K562 (cell line): ENCODE data around the gene CKM. TPM values are rescaled to one million over a fixed set of nuclear protein-coding genes. Genes with fewer than 3 reads are reported as not detected.

Experiments
- CHCHD3 ChIP-seq: fragments of 250-450 bp; sonication (Bioruptor Pico); IDR thresholded peaks from 2 replicates; pipeline ENCODE4 v2.1.2; 2022; ENCODE audit warnings: mild to moderate bottlenecking
- HDAC8 ChIP-seq: fragments of 450-650 bp; IDR thresholded peaks from 2 replicates; pipeline ENCODE4 v1.6.1; 2016; ENCODE audit warnings: mild to moderate bottlenecking, missing genetic modification characterization, moderate library complexity, missing compliant biosample characterization
- KLF6 ChIP-seq: fragments of 250-450 bp; sonication (Bioruptor Pico); IDR thresholded peaks from 2 replicates; pipeline ENCODE4 v1.4.0; 2020; ENCODE audit warnings: mild to moderate bottlenecking, moderate library complexity, borderline replicate concordance
- NELFE ChIP-seq: IDR thresholded peaks from 2 replicates; pipeline ENCODE4 v1.6.1; 2011; ENCODE audit warnings: mild to moderate bottlenecking; ENCODE audit not compliant: insufficient read depth, insufficient read length
- WHSC1 ChIP-seq: IDR thresholded peaks from one replicate; pipeline ENCODE4 v1.6.1; 2012; ENCODE audit warnings: low read length, control low read depth, inconsistent platforms
- ZNF583 ChIP-seq: fragments of 250-450 bp; sonication (Bioruptor Pico); IDR thresholded peaks from 2 replicates; pipeline ENCODE4 v1.4.0; 2020
- ZNF717 ChIP-seq: fragments of 250-450 bp; sonication (Bioruptor Pico); IDR thresholded peaks from 2 replicates; pipeline ENCODE4 v1.5.0; 2021
- polyA plus RNA-seq, 8 experiments: library from polyadenylated mRNA; depleted of rRNA in 4 of 8; stranded (reverse) in 5 of 8; unstranded in 3 of 8; fragments of >200 nt; fragmentation: Nextera tagmentation in 2 of 8; fragmentation: Illumina TruSeq in 1 of 8; extraction: Ambion mirVana in 2 of 8; extraction: Trizol in 1 of 8; gene quantifications; 2 replicates each; pipeline versions ENCODE4 v1.2.1 to v1.2.3, GENCODE V29; 2011 to 2014; ENCODE audit warnings: inconsistent platforms in 1 of 8, missing spikeins in 1 of 8
- total RNA-seq, 7 experiments: library from RNA; depleted of rRNA in 6 of 7; stranded (reverse); fragments of >200 nt in 6 of 7; fragmentation: Illumina TruSeq in 2 of 7; extraction: Trizol in 2 of 7; gene quantifications; 2 replicates each; pipeline versions ENCODE4 v1.2.1 to v1.2.3, GENCODE V29; 2011 to 2021; ENCODE audit warnings: low replicate concordance in 1 of 7
- TF ChIP-seq, protein P1 (sequence below): fragments of 200-800 bp; sonication (Bioruptor generic); IDR thresholded peaks from 2 replicates; pipeline ENCODE4 v1.6.1; 2016; ENCODE audit warnings: missing genetic modification characterization, missing compliant biosample characterization
- TF ChIP-seq, protein P2 (sequence below): fragments of 450-650 bp; IDR thresholded peaks from 2 replicates; pipeline ENCODE4 v1.6.1; 2018; ENCODE audit not compliant: partially characterized antibody
- TF ChIP-seq, protein P3 (sequence below): fragments of 250-450 bp; sonication (Bioruptor Pico); IDR thresholded peaks from 2 replicates; pipeline ENCODE4 v1.8.0; 2022; ENCODE audit warnings: moderate library complexity, mild to moderate bottlenecking, inconsistent platforms
- TF ChIP-seq, protein P4 (sequence below), 2 experiments: fragments of 200-800 bp in 1 of 2; sonication (Bioruptor generic) in 1 of 2; sonication (generic) in 1 of 2; formaldehyde crosslinking in 1 of 2; IDR thresholded peaks in 1 of 2; conservative IDR thresholded peaks in 1 of 2; 2 replicates each; pipeline versions ENCODE4 v1.5.0 to v1.6.1; 2016 to 2020; ENCODE audit warnings: missing compliant biosample characterization in 1 of 2, missing genetic modification characterization in 1 of 2, missing genetic modification reagents in 1 of 2
- TF ChIP-seq, protein P5 (sequence below): fragments of 200-800 bp; sonication (Bioruptor generic); IDR thresholded peaks from 2 replicates; pipeline ENCODE4 v1.6.1; 2017; ENCODE audit warnings: missing genetic modification characterization, missing compliant biosample characterization
- TF ChIP-seq, protein P6 (sequence below): sonication (generic); formaldehyde crosslinking; IDR thresholded peaks from 2 replicates; pipeline ENCODE4 v1.8.0; 2022; ENCODE audit warnings: missing genetic modification reagents, mild to moderate bottlenecking, moderate library complexity, borderline replicate concordance

CKM gene
- total and polyA plus RNA-seq, 9 of the 15 experiments (the other 6 are each of a cell fraction or from before 2014, with no cell fraction given), result 0.06 to 0.17 (median 0.09) TPM; not detected in 4

DNA sequence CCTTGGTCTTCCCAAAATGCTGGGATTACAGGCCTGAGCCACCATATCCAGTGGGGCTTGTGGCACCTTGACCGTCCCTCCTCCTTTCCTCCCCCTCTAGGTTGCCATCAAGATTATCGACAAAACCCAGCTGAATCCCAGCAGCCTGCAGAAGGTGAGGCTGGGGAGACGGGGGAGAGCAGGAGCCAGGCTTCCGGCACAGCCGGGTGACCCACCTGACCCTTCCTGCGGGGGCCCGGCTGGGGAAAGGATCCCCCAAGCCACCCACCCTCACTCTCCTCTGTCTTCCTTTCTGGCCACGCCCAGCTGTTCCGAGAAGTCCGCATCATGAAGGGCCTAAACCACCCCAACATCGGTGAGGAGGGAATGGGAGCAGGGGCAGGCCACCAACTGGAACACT, 59.7 kb downstream of the CKM start (continued):
- TF ChIP-seq NELFE, result no peak
- TF ChIP-seq, protein P1, sequence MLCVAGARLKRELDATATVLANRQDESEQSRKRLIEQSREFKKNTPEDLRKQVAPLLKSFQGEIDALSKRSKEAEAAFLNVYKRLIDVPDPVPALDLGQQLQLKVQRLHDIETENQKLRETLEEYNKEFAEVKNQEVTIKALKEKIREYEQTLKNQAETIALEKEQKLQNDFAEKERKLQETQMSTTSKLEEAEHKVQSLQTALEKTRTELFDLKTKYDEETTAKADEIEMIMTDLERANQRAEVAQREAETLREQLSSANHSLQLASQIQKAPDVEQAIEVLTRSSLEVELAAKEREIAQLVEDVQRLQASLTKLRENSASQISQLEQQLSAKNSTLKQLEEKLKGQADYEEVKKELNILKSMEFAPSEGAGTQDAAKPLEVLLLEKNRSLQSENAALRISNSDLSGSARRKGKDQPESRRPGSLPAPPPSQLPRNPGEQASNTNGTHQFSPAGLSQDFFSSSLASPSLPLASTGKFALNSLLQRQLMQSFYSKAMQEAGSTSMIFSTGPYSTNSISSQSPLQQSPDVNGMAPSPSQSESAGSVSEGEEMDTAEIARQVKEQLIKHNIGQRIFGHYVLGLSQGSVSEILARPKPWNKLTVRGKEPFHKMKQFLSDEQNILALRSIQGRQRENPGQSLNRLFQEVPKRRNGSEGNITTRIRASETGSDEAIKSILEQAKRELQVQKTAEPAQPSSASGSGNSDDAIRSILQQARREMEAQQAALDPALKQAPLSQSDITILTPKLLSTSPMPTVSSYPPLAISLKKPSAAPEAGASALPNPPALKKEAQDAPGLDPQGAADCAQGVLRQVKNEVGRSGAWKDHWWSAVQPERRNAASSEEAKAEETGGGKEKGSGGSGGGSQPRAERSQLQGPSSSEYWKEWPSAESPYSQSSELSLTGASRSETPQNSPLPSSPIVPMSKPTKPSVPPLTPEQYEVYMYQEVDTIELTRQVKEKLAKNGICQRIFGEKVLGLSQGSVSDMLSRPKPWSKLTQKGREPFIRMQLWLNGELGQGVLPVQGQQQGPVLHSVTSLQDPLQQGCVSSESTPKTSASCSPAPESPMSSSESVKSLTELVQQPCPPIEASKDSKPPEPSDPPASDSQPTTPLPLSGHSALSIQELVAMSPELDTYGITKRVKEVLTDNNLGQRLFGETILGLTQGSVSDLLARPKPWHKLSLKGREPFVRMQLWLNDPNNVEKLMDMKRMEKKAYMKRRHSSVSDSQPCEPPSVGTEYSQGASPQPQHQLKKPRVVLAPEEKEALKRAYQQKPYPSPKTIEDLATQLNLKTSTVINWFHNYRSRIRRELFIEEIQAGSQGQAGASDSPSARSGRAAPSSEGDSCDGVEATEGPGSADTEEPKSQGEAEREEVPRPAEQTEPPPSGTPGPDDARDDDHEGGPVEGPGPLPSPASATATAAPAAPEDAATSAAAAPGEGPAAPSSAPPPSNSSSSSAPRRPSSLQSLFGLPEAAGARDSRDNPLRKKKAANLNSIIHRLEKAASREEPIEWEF (CRISPR knock-in tag), result no peak
- TF ChIP-seq, protein P2, sequence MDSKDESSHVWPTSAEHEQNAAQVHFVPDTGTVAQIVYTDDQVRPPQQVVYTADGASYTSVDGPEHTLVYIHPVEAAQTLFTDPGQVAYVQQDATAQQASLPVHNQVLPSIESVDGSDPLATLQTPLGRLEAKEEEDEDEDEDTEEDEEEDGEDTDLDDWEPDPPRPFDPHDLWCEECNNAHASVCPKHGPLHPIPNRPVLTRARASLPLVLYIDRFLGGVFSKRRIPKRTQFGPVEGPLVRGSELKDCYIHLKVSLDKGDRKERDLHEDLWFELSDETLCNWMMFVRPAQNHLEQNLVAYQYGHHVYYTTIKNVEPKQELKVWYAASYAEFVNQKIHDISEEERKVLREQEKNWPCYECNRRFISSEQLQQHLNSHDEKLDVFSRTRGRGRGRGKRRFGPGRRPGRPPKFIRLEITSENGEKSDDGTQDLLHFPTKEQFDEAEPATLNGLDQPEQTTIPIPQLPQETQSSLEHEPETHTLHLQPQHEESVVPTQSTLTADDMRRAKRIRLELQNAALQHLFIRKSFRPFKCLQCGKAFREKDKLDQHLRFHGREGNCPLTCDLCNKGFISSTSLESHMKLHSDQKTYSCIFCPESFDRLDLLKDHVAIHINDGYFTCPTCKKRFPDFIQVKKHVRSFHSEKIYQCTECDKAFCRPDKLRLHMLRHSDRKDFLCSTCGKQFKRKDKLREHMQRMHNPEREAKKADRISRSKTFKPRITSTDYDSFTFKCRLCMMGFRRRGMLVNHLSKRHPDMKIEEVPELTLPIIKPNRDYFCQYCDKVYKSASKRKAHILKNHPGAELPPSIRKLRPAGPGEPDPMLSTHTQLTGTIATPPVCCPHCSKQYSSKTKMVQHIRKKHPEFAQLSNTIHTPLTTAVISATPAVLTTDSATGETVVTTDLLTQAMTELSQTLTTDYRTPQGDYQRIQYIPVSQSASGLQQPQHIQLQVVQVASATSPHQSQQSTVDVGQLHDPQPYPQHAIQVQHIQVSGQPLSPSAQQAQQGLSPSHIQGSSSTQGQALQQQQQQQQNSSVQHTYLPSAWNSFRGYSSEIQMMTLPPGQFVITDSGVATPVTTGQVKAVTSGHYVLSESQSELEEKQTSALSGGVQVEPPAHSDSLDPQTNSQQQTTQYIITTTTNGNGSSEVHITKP, result peak; percentile 19
- no peak for TF ChIP-seq ZNF717 (CRISPR knock-in tag)
- TF ChIP-seq, protein P3, sequence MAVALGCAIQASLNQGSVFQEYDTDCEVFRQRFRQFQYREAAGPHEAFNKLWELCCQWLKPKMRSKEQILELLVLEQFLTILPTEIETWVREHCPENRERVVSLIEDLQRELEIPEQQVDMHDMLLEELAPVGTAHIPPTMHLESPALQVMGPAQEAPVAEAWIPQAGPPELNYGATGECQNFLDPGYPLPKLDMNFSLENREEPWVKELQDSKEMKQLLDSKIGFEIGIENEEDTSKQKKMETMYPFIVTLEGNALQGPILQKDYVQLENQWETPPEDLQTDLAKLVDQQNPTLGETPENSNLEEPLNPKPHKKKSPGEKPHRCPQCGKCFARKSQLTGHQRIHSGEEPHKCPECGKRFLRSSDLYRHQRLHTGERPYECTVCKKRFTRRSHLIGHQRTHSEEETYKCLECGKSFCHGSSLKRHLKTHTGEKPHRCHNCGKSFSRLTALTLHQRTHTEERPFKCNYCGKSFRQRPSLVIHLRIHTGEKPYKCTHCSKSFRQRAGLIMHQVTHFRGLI, result no peak
- no peak for TF ChIP-seq WHSC1
- no peak for TF ChIP-seq CHCHD3 (CRISPR knock-in tag)
- peak; percentile 24; the same call in 1 of the 2 replicates for TF ChIP-seq HDAC8 (tag)
- TF ChIP-seq ZNF583 (CRISPR knock-in tag), result no peak
- TF ChIP-seq, protein P4, sequence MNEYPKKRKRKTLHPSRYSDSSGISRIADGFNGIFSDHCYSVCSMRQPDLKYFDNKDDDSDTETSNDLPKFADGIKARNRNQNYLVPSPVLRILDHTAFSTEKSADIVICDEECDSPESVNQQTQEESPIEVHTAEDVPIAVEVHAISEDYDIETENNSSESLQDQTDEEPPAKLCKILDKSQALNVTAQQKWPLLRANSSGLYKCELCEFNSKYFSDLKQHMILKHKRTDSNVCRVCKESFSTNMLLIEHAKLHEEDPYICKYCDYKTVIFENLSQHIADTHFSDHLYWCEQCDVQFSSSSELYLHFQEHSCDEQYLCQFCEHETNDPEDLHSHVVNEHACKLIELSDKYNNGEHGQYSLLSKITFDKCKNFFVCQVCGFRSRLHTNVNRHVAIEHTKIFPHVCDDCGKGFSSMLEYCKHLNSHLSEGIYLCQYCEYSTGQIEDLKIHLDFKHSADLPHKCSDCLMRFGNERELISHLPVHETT (CRISPR knock-in tag; conservative IDR thresholded peaks at IDR 0.05 in 1 of 2, IDR thresholded peaks at IDR 0.05 in 1 of 2), result no peak
- TF ChIP-seq KLF6 (CRISPR knock-in tag), result no peak
- TF ChIP-seq, protein P5, sequence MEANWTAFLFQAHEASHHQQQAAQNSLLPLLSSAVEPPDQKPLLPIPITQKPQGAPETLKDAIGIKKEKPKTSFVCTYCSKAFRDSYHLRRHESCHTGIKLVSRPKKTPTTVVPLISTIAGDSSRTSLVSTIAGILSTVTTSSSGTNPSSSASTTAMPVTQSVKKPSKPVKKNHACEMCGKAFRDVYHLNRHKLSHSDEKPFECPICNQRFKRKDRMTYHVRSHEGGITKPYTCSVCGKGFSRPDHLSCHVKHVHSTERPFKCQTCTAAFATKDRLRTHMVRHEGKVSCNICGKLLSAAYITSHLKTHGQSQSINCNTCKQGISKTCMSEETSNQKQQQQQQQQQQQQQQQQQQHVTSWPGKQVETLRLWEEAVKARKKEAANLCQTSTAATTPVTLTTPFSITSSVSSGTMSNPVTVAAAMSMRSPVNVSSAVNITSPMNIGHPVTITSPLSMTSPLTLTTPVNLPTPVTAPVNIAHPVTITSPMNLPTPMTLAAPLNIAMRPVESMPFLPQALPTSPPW (CRISPR knock-in tag), result no peak
- TF ChIP-seq, protein P6, sequence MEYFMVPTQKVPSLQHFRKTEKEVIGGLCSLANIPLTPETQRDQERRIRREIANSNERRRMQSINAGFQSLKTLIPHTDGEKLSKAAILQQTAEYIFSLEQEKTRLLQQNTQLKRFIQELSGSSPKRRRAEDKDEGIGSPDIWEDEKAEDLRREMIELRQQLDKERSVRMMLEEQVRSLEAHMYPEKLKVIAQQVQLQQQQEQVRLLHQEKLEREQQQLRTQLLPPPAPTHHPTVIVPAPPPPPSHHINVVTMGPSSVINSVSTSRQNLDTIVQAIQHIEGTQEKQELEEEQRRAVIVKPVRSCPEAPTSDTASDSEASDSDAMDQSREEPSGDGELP, result peak; percentile 49
